Measurements from ENCODE around the gene MAL. TPM values are rescaled to one million over a fixed set of nuclear protein-coding genes. Genes with fewer than 3 reads are reported as not detected.

Gene MAL
- total and polyA plus RNA-seq, 2 experiments from 2014 or later: 0.24 to 0.31 TPM

DNA sequence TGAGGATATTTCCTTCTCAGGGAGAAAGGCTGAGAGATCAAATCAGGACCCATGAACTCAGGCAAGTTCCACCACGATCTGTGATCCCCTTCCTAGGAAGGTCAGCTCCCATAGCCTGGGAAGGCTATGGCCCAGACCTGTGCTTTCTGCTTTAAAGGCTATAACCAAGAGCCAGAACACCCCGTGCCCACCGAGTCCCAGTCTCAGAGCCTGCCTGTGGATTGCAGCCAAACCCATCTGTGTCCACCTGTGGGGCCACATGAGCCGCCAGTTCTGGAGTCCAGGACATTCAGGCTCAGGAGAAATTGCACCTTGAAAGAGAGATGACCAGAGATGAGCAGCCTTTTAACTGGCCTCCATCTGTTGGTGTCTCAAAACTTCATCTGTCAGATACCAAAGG lies 46.9 kb downstream of the MAL start (continued):
- TF ChIP-seq, protein P1, sequence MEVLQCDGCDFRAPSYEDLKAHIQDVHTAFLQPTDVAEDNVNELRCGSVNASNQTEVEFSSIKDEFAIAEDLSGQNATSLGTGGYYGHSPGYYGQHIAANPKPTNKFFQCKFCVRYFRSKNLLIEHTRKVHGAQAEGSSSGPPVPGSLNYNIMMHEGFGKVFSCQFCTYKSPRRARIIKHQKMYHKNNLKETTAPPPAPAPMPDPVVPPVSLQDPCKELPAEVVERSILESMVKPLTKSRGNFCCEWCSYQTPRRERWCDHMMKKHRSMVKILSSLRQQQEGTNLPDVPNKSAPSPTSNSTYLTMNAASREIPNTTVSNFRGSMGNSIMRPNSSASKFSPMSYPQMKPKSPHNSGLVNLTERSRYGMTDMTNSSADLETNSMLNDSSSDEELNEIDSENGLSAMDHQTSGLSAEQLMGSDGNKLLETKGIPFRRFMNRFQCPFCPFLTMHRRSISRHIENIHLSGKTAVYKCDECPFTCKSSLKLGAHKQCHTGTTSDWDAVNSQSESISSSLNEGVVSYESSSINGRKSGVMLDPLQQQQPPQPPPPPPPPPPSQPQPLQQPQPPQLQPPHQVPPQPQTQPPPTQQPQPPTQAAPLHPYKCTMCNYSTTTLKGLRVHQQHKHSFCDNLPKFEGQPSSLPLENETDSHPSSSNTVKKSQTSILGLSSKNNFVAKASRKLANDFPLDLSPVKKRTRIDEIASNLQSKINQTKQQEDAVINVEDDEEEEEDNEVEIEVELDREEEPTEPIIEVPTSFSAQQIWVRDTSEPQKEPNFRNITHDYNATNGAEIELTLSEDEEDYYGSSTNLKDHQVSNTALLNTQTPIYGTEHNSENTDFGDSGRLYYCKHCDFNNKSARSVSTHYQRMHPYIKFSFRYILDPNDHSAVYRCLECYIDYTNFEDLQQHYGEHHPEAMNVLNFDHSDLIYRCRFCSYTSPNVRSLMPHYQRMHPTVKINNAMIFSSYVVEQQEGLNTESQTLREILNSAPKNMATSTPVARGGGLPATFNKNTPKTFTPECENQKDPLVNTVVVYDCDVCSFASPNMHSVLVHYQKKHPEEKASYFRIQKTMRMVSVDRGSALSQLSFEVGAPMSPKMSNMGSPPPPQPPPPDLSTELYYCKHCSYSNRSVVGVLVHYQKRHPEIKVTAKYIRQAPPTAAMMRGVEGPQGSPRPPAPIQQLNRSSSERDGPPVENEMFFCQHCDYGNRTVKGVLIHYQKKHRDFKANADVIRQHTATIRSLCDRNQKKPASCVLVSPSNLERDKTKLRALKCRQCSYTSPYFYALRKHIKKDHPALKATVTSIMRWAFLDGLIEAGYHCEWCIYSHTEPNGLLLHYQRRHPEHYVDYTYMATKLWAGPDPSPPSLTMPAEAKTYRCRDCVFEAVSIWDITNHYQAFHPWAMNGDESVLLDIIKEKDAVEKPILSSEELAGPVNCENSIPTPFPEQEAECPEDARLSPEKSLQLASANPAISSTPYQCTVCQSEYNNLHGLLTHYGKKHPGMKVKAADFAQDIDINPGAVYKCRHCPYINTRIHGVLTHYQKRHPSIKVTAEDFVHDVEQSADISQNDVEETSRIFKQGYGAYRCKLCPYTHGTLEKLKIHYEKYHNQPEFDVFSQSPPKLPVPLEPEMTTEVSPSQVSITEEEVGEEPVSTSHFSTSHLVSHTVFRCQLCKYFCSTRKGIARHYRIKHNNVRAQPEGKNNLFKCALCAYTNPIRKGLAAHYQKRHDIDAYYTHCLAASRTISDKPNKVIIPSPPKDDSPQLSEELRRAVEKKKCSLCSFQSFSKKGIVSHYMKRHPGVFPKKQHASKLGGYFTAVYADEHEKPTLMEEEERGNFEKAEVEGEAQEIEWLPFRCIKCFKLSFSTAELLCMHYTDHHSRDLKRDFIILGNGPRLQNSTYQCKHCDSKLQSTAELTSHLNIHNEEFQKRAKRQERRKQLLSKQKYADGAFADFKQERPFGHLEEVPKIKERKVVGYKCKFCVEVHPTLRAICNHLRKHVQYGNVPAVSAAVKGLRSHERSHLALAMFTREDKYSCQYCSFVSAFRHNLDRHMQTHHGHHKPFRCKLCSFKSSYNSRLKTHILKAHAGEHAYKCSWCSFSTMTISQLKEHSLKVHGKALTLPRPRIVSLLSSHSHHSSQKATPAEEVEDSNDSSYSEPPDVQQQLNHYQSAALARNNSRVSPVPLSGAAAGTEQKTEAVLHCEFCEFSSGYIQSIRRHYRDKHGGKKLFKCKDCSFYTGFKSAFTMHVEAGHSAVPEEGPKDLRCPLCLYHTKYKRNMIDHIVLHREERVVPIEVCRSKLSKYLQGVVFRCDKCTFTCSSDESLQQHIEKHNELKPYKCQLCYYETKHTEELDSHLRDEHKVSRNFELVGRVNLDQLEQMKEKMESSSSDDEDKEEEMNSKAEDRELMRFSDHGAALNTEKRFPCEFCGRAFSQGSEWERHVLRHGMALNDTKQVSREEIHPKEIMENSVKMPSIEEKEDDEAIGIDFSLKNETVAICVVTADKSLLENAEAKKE (CRISPR knock-in tag; IDR thresholded peaks at IDR 0.05): no peak
- TF ChIP-seq, protein P2, sequence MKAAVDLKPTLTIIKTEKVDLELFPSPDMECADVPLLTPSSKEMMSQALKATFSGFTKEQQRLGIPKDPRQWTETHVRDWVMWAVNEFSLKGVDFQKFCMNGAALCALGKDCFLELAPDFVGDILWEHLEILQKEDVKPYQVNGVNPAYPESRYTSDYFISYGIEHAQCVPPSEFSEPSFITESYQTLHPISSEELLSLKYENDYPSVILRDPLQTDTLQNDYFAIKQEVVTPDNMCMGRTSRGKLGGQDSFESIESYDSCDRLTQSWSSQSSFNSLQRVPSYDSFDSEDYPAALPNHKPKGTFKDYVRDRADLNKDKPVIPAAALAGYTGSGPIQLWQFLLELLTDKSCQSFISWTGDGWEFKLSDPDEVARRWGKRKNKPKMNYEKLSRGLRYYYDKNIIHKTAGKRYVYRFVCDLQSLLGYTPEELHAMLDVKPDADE (IDR thresholded peaks at IDR 0.05): no peak
- TF ChIP-seq EZH2phosphoT487 (IDR thresholded peaks at IDR 0.05; ENCODE audit: unreplicated experiment) (no peak), POLR2AphosphoS5 (IDR thresholded peaks at IDR 0.05; ENCODE audit: low read depth) (no peak), ZNF114 (CRISPR knock-in tag; IDR thresholded peaks at IDR 0.05) (no peak), JUNB (IDR thresholded peaks at IDR 0.05; ENCODE audit: unreplicated experiment) (no peak), EZH2 (IDR thresholded peaks at IDR 0.05; ENCODE audit: low read depth, unreplicated experiment) (no peak), ZNF331 (CRISPR knock-in tag; IDR thresholded peaks at IDR 0.05; ENCODE audit: low read depth) (no peak)
- TF ChIP-seq, protein P3, sequence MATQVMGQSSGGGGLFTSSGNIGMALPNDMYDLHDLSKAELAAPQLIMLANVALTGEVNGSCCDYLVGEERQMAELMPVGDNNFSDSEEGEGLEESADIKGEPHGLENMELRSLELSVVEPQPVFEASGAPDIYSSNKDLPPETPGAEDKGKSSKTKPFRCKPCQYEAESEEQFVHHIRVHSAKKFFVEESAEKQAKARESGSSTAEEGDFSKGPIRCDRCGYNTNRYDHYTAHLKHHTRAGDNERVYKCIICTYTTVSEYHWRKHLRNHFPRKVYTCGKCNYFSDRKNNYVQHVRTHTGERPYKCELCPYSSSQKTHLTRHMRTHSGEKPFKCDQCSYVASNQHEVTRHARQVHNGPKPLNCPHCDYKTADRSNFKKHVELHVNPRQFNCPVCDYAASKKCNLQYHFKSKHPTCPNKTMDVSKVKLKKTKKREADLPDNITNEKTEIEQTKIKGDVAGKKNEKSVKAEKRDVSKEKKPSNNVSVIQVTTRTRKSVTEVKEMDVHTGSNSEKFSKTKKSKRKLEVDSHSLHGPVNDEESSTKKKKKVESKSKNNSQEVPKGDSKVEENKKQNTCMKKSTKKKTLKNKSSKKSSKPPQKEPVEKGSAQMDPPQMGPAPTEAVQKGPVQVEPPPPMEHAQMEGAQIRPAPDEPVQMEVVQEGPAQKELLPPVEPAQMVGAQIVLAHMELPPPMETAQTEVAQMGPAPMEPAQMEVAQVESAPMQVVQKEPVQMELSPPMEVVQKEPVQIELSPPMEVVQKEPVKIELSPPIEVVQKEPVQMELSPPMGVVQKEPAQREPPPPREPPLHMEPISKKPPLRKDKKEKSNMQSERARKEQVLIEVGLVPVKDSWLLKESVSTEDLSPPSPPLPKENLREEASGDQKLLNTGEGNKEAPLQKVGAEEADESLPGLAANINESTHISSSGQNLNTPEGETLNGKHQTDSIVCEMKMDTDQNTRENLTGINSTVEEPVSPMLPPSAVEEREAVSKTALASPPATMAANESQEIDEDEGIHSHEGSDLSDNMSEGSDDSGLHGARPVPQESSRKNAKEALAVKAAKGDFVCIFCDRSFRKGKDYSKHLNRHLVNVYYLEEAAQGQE (IDR thresholded peaks at IDR 0.05; ENCODE audit: unreplicated experiment): no peak
